ENCODE measurements around the gene PRKG1.

DNA sequence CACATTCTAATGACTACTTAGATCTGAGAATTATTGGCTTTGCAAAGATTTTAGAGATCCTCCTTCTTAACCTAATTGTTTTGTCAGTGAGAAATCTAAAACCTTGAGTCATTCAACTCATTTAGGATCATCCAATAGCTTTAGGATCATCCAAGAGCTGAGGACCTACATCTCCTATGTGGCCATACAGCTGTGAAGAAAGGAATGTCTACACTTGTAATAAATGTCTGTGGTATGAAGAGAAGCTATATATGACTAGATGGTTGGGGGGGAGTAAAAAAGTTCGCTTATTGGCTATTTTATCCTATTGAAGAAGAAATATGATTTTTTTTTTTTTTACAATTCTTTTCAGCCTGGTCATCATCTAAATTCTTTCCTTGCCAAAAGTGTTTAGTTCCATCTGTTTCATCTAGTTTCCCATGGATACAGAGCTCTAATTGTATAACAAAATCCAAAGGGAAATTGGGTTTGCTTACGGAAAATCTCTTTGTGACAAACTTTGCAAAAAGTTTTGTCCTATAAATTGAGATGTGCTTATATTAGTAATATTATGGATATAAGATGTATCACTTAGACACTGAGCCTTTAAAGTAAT is 196.7 kb downstream of the PRKG1 start:
- TF ChIP-seq, protein P1, sequence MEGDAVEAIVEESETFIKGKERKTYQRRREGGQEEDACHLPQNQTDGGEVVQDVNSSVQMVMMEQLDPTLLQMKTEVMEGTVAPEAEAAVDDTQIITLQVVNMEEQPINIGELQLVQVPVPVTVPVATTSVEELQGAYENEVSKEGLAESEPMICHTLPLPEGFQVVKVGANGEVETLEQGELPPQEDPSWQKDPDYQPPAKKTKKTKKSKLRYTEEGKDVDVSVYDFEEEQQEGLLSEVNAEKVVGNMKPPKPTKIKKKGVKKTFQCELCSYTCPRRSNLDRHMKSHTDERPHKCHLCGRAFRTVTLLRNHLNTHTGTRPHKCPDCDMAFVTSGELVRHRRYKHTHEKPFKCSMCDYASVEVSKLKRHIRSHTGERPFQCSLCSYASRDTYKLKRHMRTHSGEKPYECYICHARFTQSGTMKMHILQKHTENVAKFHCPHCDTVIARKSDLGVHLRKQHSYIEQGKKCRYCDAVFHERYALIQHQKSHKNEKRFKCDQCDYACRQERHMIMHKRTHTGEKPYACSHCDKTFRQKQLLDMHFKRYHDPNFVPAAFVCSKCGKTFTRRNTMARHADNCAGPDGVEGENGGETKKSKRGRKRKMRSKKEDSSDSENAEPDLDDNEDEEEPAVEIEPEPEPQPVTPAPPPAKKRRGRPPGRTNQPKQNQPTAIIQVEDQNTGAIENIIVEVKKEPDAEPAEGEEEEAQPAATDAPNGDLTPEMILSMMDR (IDR thresholded peaks at IDR 0.05; ENCODE audit: insufficient read depth, low read length), result no peak
- TF ChIP-seq POLR2AphosphoS5 (IDR thresholded peaks at IDR 0.05; ENCODE audit: low read depth), result no peak

Measured in HL-60 (cell line).